SK-MEL-5 (cell line): ENCODE measurements around the gene SULT2B1. TPM values are rescaled to one million over a fixed set of nuclear protein-coding genes. Genes with fewer than 3 reads are reported as not detected.
A peak's percentile ranks its signal among the peaks of the same experiment; 100 is the strongest.

Source experiments
- DNase-seq: peaks from one replicate; pipeline ENCODE4 v3.0.0-alpha.2; 2016; ENCODE audit warnings: low read depth, low spot score
- in situ Hi-C: cut with HindIII; loops from 2 replicates; pipeline ENCODE4 v1.10.0; 2016; ENCODE audit warnings: low sequenced_read_pairs, high pct_unique_total_duplicates, low pct_unique_long_range_greater_than_20kb
- total RNA-seq: library from RNA; depleted of rRNA; stranded (reverse); fragments of >200 nt; shearing (Covaris generic); gene quantifications from 2 replicates; pipeline ENCODE4 v1.2.3, GENCODE V29; 2014

Gene SULT2B1
- total RNA-seq, 1 experiment from 2014 or later, result 0.34 TPM

DNA sequence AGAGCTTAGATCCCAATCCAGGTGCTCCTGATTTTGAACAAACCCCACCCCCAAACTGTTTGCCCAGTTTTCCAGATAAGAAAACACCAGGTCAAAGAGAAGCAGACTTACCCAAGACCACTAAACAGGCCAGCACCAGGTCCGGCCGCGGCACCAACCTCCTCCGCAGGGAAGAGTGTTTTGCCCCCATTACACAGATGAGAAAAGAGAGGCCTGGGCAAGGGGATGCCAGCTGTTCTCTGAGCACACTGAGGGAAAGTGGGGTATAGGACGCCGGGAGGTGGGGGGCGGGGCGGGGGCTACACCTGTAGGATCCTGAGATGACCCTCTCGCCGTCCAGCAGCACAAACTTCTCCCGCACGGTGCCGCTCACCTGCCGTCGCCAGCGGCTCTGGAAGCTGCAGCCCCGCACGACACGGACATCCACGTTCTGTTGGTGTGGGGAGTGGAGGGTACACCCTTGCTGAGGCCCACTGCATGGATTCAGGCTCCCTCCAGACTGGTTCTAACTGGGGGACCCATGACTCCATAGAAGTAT, 57.7 kb downstream of the SULT2B1 start:
- in situ Hi-C loops, result no loop called here
- no peak for DNase-seq

DNA sequence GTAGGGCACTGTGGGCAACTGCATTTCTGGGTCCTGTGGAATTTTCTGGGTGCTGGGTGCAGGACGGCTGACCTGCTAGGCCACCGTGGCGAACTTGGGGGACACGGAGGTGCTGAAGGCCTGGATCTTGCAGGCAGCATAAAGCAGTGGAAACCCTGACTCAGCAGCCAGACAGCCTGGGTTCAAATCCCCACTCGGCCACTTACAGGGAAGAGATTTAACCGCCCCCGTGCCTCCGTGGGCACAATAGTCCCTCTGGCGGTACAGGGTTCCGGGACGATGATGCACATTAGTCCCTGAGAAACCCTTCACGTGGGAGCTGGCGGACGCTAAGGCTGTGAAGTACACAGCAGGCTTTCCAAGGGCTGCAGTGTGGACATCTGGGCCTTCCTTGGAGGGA, 59.9 kb downstream of the SULT2B1 start:
- in situ Hi-C loops, result no loop called here
- DNase-seq, result no peak

DNA sequence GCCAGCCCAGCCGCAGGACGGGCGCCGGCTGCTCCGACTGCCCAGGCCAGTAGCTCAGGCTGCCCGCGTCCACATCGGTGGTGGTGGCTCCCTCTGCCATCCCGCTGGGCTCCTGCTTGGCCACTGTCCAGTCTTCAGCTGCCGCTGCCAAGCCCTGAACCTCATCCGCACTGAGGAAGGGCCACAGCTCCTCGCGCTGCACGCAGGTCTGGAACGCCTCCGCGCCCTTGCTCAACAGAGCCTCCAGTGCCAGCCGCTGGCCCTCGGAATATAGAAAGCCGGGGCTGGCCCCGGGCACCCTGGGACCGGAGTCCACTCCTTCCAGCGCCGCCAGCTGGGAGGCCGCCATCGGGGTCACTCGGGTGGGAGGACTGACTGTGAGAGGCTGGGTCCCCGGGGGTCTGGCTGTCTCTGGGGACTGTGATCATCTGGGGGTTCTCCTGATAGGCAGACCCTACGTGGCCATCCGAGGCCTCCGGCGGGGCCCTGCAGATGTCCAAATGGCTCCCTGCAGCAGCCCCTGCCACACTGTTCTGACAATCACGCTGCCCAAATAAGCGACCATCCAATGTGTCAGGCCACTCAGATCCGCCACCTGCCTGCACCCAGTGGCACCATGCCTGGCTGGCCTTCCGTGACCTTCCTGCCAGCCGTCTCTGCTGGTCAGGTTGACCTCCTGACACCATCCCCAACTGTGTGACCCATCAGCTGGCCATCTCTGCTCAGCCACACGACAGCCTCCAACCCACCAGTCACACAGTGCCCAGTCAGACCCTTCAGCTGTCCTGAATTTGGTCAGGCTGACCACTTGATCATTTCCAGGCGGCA, 61.3 kb downstream of the SULT2B1 start:
- DNase-seq, result no peak
- in situ Hi-C loops, result no loop called here

DNA sequence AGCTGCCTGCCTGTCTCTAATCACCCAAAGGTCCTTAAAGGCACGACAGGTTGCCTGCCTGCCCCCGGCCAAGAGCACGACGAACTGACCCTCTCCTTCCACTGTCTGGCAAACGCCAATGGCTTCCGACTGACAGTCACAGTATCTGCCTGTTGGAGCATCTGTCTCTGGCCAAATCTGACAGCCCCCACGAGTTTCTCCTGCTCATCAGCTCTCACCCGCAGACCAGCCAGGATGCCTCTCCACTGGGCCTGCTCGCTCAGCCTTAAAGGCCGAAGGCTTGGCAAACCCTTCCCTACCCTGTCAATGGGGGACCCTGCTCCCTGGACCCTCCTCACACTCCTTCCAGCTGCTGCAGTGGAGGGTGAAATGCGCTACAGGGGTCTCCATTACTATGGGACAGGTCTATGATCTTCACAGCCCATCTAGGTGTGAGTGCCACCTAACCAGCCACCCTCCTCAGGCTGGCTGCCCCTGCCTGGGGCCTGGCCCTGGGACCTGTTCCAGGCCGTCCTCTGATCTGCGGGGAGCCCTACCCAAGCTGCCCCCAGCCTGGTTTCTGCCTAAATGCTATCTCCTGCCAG, 62.0 kb downstream of the SULT2B1 start:
- DNase-seq, result no peak
- in situ Hi-C loops, result no loop called here

DNA sequence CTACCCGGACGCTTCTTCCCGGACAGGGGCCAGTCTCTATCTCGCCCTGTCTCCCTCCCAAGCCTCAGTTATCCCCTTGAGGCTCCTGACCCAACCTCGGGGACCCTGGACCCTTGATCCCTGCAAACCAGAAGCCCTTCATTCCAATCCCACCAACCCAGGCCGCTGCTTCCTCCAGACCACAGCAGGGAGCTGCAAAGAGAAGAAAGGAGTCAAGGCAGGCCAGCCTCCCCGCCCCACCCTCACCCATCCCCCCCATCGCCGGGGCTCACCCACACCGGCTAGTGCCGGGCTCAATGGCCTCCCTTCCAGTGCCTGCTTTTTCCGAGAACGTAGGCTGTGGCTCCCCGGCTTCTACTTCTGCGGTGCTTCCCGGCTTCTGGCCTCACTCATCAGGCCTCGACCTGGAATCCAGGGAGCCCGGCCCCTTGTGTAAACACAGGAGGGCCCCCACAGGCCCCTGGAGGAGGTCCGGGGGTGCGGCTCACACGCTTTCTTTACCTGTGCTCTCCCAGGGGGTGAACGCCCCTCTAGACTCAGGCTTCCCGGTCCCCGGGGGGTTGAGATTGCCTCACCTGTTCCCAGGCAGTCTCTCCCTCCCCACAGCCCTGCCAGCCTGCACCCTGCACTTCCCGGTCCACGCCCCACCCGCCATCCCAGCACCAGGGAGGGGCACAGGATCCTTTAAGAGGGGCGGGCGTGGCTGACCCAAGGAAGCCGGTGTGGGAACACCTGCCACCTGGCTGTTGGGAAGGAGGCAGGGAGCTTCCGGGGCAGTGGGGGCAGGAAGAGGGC, 62.7 kb downstream of the SULT2B1 start, which contains the start of gene FAM83E:
Gene FAM83E (minus strand): TSS at position 641 of the 795 bp plus-strand sequence. CDS start 1,704 bp downstream, outside the sequence.
- DNase-seq, result no peak
- in situ Hi-C loops, result no loop called here

DNA sequence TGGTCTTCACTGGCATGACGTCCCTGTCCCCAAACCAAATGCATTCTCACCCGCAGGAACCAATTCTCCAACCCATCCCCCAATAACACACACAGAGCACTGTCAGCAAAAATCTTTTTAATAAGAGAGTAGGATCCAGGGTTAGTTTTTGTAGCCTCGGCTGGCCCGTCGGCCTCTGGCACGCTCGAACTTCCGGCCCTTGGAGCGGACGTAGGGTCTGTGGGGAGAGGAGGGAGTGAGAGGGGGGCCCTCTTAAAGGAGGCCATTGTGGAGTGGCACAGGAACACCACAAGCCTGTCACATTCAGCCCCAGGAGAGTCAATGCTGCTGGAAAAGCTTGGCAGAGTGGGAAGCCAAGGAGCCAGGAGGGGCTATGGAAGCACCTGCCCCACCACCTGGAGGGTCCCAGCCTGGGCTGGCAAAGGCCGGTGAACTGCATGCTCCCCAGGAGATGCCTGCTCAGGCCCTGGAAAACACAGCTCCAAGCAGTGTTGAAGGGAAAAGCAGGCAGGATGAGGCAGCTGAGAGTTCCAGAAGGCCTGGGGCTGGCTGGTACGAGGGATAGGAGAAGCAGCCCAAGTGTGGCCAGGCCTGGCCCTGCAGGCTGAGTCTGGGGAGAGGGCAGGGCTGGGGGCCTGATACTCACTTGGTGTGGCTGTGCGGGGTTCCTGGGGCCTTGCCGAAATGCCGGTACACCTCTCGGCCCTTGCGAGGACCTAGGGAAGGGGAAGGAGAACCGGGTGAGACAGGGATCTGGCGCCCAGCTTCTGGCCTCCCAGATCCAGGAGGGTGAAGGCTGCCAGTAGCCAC, 63.5 kb downstream of the SULT2B1 start:
- in situ Hi-C loops, result no loop called here
- no peak for DNase-seq

DNA sequence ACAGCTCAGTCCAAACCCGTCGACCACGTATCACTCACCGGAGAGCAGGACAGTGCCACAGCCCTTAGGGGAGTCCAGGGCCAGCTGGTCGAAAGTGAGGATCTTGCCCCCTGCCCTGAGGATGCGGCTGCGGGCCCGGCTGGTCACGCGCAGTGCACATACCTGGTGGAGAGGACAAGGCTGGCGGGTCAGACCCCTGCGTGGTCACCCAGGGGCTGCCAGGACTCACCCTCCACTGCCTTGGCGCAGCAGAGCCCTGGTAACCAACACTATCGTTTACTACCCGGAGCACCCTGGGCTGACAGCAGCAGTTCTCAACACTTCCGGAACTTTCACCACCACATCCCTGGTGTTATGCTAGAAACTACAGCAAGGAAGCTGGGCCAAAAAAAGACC, 64.1 kb downstream of the SULT2B1 start:
- DNase-seq, result no peak
- in situ Hi-C loops, result no loop called here

DNA sequence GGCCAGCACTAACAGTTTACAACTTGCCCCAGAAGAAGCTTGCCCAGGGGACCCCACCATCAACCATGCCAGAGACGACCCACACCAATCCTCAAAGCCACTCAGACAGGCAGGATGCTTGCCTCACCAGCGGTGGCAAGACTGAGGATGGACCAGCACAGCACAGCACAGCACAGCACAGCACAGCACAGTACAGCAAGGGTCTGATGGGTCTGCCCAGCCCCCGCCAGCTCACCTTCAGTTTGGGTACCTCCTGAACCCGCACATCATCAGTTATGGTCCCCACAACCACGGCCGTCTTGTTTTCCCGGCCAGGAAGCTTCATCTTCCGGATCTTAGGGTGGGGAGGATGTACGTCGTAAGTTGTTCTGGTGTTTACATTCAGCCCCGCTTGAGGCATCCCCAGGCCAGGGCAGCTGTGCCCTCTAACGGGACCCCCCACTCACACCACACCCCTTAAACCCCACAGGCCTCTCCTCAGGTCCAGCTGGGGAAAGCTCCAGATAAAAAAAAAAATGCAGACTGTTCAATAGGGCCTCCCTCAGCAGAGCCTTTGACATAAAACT, 64.6 kb downstream of the SULT2B1 start:
- no peak for DNase-seq
- in situ Hi-C loops, result no loop called here

DNA sequence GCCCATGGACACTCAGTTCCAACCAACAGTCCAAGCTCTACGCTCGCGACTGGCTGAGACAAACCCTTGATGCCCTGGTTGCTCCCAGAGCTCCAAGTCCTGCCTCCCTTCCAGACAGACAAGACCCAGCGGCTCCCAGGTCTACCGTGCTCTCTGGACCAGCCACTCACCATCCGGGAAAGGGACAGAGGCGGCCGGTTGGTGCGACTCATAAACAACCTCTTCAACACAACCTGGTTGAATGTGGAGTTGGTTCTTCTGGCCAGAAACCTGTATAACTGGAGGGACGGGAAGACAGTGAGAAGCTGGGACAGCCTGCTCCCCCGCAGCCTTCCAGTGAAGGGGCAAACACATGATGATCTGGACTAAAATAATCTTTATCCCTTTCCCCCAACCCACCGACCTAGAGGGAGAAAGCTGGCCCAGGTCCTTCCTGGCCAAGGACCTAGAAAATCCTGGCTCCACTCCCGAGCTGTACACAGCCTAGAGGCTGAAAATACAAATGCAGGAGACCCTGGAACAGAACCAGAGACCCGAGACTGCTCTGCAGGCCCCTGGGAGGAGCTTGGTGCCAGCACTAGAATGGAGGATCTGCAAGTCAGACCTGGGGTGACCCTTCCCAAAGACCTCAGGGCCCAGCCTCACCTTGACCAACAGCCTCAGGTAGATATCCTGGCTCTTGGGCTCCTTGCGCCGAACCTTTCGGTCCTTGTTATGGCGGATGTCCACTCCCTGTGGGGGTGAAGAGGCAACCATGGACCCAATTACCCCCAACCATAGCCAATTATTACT, 65.4 kb downstream of the SULT2B1 start:
- no peak for DNase-seq
- in situ Hi-C loops, result no loop called here

DNA sequence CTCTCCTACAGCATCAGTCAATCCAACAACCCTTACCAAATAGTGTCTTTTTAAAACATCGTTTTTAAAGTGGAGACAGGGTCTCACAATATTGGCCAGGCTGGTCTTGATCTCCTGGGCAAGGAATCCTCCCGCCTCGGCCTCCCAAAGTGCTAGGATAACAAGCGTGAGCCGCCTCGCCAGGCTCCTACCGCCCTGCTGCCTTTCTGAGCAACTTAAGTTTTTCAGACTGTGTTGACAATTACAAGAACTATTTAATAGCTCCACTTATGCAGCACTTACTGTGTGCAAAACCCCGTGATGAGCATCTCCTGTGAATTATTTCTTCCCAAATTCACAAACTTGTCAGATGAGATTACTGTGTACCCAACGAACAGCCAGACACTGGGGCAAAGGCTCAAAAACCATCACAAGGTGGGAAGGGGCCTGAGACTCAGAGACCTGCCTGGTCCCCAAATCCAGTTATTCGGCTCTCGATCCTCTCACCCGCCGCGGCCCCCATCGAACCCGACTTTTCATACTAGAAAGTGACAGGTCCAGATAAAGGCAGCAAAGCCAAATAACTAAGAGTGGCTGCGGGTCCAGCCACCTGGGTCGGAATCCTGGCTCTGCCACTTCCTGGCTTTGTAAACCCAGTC, 66.4 kb downstream of the SULT2B1 start:
- in situ Hi-C loops, result no loop called here
- no peak for DNase-seq

DNA sequence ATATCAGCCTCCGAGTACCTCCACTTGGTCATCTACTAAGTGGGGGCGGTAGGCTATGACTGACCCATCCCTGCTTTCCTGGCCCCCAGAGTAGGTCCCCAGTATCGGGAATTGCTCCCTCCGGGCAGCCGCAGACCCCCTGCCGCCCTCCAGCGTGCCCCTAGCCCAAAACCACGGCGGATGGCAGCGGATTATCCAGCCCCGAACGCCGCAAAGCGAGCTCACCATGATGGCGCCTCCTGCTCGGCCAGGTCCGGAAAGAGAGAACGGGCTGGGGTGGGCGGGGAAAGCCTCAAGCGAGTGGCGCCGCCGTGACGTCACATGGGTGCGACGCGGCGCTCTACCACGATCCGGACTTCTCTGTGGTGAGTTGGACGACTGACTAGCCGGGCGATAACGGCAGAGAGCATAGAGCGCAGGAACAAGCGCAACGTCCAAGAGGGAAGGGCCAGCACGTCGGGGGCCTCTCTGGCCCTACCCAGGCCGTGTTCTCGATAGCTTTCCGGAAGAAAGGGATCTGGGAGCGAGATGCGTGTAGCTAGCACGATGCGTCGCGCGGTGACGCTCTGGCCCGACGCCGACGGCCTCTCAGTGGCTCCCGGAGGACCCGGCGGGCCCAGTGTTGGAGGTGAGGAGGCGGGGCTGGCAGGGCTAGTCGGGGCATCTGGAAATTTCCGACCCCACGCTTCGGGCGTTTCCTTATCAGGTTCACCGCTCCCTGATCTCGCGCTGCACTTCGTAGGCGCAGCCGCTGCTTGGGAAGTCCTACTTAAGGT, 67.1 kb downstream of the SULT2B1 start, which contains the start of the genes RPL18 and SPHK2:
Gene RPL18 (minus strand): TSS at position 263 of the 776 bp plus-strand sequence. CDS start 35 bp downstream, at position 228.
Gene SPHK2 (plus strand): TSS at position 591 of the 776 bp plus-strand sequence. CDS start 1,009 bp downstream, outside the sequence.
- in situ Hi-C loops, result no loop called here
- DNase-seq, result peak; percentile 99

DNA sequence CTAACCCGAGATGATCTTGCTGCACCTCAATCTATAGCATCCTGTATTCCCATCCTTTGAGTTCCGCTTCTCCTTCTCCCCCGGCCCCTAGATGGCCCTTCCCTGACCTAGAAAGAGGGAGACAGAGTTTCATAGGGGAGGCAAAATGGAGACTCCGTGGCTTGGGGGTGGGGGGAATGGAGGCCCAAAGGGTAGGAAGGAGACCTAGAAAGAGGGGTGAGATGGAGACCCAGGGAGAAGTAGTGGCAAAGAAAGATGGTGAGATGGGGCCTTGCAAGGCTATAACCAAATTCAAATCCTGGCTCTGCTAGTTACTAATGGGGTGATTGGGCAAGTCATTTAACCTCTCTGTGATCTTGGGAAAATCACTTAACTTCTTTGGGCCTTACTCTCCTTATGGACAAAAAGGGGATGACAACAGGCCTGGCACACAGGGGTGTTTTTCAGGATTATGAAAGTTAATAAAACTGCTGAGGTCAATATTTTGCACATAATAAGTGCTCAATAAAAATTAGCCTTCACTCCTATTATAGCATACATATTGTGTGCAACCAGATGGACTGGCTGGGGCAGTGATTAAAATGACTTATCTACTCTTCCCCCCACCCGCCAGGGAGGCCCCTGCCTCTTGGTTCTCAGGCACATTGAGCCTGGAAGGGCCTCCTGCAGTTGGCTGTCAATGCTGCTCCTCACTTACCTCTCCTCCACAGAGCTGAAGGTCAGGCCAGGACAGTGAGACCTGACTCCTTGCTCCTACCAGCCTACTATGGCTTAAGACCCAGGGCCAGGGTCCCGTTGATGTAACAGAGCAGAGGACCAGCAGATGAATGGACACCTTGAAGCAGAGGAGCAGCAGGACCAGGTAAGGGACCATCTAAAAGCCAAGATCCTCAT, 68.0 kb downstream of the SULT2B1 start:
- in situ Hi-C loops, result no loop called here
- no peak for DNase-seq

DNA sequence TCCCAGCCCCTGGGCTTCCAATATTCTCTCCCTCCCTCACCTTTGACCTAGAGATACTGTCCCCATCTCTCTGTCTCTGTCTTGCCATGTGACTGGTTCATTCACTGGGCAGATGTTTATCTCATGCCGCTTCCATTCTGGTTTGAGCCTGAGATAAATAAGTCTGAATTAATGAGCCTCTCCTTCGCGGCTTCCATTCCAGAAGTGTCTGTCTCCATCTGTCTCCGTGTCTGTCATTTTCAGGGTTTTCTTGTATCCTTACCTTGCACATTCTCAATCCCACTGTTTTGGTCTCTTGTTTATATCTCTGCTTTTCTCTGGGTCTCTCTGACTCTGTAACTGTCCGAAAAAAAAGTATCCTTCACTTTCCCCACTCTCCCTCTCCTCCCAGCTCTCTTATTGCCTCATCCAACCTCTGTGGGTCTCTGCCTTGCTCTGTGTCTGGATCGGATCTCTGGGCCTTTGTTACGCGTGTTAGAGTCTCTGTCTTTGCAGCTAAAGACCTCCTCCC, 71.6 kb downstream of the SULT2B1 start:
- no peak for DNase-seq
- in situ Hi-C loops, result no loop called here

DNA sequence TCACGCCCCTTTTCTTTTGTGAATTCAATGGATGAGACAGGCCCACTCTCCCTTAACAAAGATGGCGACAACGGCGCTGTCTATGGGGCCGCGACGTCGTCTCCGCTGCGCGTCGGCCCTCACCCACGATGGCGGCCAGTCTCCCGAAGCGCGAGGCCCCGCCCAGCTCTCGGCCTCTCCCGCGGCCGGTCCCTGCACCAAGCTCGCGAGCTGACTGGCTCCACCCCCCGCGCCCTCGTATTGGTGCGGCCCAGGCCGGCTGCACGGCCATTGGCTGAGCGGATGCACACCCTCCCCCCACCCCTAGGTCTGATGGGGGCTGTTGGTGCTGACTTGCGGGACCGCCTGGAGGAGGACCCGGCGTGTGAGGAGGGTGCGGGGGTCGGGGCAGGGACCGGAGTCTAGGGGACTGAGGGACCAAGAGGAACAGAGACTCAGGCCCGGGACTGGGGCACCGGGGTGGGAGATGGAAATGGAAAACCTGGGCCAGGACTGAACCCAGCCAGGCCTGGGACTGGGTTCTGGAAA, 72.2 kb downstream of the SULT2B1 start:
- in situ Hi-C loops, result no loop called here
- DNase-seq, result peak; percentile 96
